ENCODE results near the gene DNMT3A. TPM values are rescaled to one million over a fixed set of nuclear protein-coding genes. Genes with fewer than 3 reads are reported as not detected.

The DNMT3A gene
- total and polyA plus RNA-seq, 2 experiments from 2014 or later: 47.2 to 80.4 TPM

DNA sequence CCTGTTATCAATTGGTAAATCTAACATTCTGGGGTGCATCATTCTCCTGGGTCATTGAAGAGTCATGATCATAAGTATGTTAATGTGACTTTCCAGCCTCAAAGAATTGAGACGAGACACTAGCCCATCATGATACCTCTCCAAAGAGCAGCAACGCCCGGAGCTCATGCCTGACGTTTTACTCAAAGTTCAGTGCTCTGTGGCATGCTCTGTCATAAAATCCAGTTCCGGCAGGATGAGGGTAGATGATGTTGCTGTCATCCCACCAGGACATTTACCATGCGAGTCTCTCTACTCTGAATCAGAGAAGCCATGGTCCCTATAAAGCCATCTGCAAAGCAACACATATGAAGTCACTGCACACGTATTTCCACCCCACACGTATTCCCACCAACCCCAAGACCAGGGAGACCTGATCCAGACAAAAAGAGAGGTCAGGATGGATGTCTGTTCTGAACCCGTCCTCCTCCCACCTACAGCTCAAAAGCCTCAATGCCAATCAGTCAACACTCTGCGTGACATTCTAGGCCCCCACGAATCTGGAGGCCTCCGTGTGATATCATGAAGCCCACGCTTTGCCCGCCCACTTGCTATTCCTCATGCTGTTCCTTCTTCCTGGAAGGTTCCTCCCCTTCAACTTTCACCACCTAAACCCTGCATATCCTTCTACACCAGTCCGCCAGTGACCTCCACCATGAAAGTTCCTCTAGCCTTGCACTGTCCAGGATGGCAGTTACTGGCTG, 85.8 kb downstream of the DNMT3A start:
- Mint-ChIP-seq H3K9me3 (peaks cover 10% of the 10 kb centered on the region; the same call in 2 of the 3 replicates), H3K36me3 (ENCODE audit: low read depth) (peaks cover 34% of the 10 kb centered on the region), H3K27ac (no peak overlapping the region), H3K4me3 (no peak overlapping the region), H3K27me3 (ENCODE audit: insufficient read depth, low read depth, poor library complexity) (peaks cover 24% of the 10 kb centered on the region), H3K4me1 (peaks cover 67% of the 10 kb centered on the region)
- DNase-seq (ENCODE audit: low spot score) (no peak), ATAC-seq (no peak)
- H3K36me3 ChIP-seq (ENCODE audit: insufficient read depth): no peaks in the 10 kb centered on the region
- H3K27me3 ChIP-seq (ENCODE audit: insufficient read depth): no peaks in the 10 kb centered on the region
- H3K4me3 ChIP-seq: no peak overlapping the region
- TF ChIP-seq EZH2 (IDR thresholded peaks at IDR 0.05; ENCODE audit: low read depth, unreplicated experiment): no peak
- no peak for TF ChIP-seq POLR2AphosphoS5 (IDR thresholded peaks at IDR 0.05; ENCODE audit: low read depth)
- TF ChIP-seq ZNF331 (CRISPR knock-in tag; IDR thresholded peaks at IDR 0.05; ENCODE audit: low read depth): no peak
- TF ChIP-seq, protein P1, sequence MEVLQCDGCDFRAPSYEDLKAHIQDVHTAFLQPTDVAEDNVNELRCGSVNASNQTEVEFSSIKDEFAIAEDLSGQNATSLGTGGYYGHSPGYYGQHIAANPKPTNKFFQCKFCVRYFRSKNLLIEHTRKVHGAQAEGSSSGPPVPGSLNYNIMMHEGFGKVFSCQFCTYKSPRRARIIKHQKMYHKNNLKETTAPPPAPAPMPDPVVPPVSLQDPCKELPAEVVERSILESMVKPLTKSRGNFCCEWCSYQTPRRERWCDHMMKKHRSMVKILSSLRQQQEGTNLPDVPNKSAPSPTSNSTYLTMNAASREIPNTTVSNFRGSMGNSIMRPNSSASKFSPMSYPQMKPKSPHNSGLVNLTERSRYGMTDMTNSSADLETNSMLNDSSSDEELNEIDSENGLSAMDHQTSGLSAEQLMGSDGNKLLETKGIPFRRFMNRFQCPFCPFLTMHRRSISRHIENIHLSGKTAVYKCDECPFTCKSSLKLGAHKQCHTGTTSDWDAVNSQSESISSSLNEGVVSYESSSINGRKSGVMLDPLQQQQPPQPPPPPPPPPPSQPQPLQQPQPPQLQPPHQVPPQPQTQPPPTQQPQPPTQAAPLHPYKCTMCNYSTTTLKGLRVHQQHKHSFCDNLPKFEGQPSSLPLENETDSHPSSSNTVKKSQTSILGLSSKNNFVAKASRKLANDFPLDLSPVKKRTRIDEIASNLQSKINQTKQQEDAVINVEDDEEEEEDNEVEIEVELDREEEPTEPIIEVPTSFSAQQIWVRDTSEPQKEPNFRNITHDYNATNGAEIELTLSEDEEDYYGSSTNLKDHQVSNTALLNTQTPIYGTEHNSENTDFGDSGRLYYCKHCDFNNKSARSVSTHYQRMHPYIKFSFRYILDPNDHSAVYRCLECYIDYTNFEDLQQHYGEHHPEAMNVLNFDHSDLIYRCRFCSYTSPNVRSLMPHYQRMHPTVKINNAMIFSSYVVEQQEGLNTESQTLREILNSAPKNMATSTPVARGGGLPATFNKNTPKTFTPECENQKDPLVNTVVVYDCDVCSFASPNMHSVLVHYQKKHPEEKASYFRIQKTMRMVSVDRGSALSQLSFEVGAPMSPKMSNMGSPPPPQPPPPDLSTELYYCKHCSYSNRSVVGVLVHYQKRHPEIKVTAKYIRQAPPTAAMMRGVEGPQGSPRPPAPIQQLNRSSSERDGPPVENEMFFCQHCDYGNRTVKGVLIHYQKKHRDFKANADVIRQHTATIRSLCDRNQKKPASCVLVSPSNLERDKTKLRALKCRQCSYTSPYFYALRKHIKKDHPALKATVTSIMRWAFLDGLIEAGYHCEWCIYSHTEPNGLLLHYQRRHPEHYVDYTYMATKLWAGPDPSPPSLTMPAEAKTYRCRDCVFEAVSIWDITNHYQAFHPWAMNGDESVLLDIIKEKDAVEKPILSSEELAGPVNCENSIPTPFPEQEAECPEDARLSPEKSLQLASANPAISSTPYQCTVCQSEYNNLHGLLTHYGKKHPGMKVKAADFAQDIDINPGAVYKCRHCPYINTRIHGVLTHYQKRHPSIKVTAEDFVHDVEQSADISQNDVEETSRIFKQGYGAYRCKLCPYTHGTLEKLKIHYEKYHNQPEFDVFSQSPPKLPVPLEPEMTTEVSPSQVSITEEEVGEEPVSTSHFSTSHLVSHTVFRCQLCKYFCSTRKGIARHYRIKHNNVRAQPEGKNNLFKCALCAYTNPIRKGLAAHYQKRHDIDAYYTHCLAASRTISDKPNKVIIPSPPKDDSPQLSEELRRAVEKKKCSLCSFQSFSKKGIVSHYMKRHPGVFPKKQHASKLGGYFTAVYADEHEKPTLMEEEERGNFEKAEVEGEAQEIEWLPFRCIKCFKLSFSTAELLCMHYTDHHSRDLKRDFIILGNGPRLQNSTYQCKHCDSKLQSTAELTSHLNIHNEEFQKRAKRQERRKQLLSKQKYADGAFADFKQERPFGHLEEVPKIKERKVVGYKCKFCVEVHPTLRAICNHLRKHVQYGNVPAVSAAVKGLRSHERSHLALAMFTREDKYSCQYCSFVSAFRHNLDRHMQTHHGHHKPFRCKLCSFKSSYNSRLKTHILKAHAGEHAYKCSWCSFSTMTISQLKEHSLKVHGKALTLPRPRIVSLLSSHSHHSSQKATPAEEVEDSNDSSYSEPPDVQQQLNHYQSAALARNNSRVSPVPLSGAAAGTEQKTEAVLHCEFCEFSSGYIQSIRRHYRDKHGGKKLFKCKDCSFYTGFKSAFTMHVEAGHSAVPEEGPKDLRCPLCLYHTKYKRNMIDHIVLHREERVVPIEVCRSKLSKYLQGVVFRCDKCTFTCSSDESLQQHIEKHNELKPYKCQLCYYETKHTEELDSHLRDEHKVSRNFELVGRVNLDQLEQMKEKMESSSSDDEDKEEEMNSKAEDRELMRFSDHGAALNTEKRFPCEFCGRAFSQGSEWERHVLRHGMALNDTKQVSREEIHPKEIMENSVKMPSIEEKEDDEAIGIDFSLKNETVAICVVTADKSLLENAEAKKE (CRISPR knock-in tag; IDR thresholded peaks at IDR 0.05): no peak
- TF ChIP-seq, protein P2, sequence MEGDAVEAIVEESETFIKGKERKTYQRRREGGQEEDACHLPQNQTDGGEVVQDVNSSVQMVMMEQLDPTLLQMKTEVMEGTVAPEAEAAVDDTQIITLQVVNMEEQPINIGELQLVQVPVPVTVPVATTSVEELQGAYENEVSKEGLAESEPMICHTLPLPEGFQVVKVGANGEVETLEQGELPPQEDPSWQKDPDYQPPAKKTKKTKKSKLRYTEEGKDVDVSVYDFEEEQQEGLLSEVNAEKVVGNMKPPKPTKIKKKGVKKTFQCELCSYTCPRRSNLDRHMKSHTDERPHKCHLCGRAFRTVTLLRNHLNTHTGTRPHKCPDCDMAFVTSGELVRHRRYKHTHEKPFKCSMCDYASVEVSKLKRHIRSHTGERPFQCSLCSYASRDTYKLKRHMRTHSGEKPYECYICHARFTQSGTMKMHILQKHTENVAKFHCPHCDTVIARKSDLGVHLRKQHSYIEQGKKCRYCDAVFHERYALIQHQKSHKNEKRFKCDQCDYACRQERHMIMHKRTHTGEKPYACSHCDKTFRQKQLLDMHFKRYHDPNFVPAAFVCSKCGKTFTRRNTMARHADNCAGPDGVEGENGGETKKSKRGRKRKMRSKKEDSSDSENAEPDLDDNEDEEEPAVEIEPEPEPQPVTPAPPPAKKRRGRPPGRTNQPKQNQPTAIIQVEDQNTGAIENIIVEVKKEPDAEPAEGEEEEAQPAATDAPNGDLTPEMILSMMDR (conservative IDR thresholded peaks at IDR 0.05; ENCODE audit: low read depth in 2 of 2): no peak
- no peak for TF ChIP-seq CREB1 (CRISPR knock-in tag; IDR thresholded peaks at IDR 0.05; ENCODE audit: low read depth)
- TF ChIP-seq NANOG (IDR thresholded peaks at IDR 0.05; ENCODE audit: borderline replicate concordance): no peak
- no peak for TF ChIP-seq STAT1 (IDR thresholded peaks at IDR 0.05; ENCODE audit: unreplicated experiment)
- TF ChIP-seq, protein P3, sequence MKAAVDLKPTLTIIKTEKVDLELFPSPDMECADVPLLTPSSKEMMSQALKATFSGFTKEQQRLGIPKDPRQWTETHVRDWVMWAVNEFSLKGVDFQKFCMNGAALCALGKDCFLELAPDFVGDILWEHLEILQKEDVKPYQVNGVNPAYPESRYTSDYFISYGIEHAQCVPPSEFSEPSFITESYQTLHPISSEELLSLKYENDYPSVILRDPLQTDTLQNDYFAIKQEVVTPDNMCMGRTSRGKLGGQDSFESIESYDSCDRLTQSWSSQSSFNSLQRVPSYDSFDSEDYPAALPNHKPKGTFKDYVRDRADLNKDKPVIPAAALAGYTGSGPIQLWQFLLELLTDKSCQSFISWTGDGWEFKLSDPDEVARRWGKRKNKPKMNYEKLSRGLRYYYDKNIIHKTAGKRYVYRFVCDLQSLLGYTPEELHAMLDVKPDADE (IDR thresholded peaks at IDR 0.05): no peak
- TF ChIP-seq, protein P4, sequence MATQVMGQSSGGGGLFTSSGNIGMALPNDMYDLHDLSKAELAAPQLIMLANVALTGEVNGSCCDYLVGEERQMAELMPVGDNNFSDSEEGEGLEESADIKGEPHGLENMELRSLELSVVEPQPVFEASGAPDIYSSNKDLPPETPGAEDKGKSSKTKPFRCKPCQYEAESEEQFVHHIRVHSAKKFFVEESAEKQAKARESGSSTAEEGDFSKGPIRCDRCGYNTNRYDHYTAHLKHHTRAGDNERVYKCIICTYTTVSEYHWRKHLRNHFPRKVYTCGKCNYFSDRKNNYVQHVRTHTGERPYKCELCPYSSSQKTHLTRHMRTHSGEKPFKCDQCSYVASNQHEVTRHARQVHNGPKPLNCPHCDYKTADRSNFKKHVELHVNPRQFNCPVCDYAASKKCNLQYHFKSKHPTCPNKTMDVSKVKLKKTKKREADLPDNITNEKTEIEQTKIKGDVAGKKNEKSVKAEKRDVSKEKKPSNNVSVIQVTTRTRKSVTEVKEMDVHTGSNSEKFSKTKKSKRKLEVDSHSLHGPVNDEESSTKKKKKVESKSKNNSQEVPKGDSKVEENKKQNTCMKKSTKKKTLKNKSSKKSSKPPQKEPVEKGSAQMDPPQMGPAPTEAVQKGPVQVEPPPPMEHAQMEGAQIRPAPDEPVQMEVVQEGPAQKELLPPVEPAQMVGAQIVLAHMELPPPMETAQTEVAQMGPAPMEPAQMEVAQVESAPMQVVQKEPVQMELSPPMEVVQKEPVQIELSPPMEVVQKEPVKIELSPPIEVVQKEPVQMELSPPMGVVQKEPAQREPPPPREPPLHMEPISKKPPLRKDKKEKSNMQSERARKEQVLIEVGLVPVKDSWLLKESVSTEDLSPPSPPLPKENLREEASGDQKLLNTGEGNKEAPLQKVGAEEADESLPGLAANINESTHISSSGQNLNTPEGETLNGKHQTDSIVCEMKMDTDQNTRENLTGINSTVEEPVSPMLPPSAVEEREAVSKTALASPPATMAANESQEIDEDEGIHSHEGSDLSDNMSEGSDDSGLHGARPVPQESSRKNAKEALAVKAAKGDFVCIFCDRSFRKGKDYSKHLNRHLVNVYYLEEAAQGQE (IDR thresholded peaks at IDR 0.05; ENCODE audit: unreplicated experiment): no peak
- no peak for TF ChIP-seq JUNB (IDR thresholded peaks at IDR 0.05; ENCODE audit: unreplicated experiment)
- TF ChIP-seq EZH2phosphoT487 (IDR thresholded peaks at IDR 0.05; ENCODE audit: unreplicated experiment): no peak
- no peak for TF ChIP-seq ZNF114 (CRISPR knock-in tag; IDR thresholded peaks at IDR 0.05)
- peaks cover 61% of the 10 kb centered on the region for H3K4me1 ChIP-seq (ENCODE audit: insufficient read depth)
- H3K9me2 ChIP-seq (ENCODE audit: insufficient read depth): no peaks in the 10 kb centered on the region
- H3K79me2 ChIP-seq (replicated peaks; ENCODE audit: insufficient read depth): peaks cover 19% of the 10 kb centered on the region
- H3K27ac ChIP-seq (ENCODE audit: low read depth): no peak overlapping the region
- H2AFZ ChIP-seq: no peak overlapping the region
- H4K20me1 ChIP-seq (replicated peaks; ENCODE audit: insufficient read depth): no peaks in the 10 kb centered on the region
- H3F3A ChIP-seq (replicated peaks; ENCODE audit: low read depth): peaks cover 39% of the 10 kb centered on the region
- H3K4me2 ChIP-seq: no peak overlapping the region

Data from GM23338 (cell line).